ENCODE measurements around the gene KIAA1671. TPM values are rescaled to one million over a fixed set of nuclear protein-coding genes. Genes with fewer than 3 reads are reported as not detected.

Gene KIAA1671
- total and polyA plus RNA-seq, 2 of the 4 experiments (the other 2 are of a cell fraction), result 0.02 TPM; not detected in 1

GRCh38 chr22:25090225-25090890, 137.8 kb downstream of the KIAA1671 start:
- POLR2A ChIA-PET (ENCODE audit: unreplicated experiment), result no interaction called here
- Histone ChIP-seq H3K27ac (ENCODE audit: insufficient read depth, low read length) (no peak overlapping the region), H3K14ac (replicated peaks; ENCODE audit: low read depth, low read length) (no peak overlapping the region), H2AK9ac (replicated peaks; ENCODE audit: low read depth, low read length, poor library complexity) (no peak overlapping the region), H3K18ac (ENCODE audit: low read depth, low read length) (no peak overlapping the region), H3K4me3 (ENCODE audit: insufficient read depth, low read depth, low read length) (no peak overlapping the region), H3K56ac (ENCODE audit: extremely low read depth, insufficient read depth, low read length) (no peak overlapping the region), H2AK5ac (ENCODE audit: low read depth, low read length) (no peak overlapping the region), H3K4me2 (ENCODE audit: low read depth, low read length) (no peak overlapping the region), H4K8ac (ENCODE audit: low read depth in 2 of 2, low read length in 2 of 2) (no peak overlapping the region), H2BK5ac (ENCODE audit: low read depth, low read length, poor library complexity, severe bottlenecking) (no peak overlapping the region), H4K20me1 (ENCODE audit: insufficient read depth, low read length) (no peaks in the 10 kb centered on the region), H3K27me3 (ENCODE audit: control insufficient read depth, insufficient read depth, low read length) (no peaks in the 10 kb centered on the region; the same call in 1 of the 2 replicates), H2AFZ (replicated peaks; ENCODE audit: low read length, poor library complexity) (no peak overlapping the region), H2BK15ac (ENCODE audit: low read depth, low read length) (no peak overlapping the region), H2BK120ac (ENCODE audit: low read depth, low read length) (no peak overlapping the region), H3K9me1 (ENCODE audit: insufficient read depth, low read length) (no peaks in the 10 kb centered on the region), H3K9me3 (ENCODE audit: control insufficient read depth, insufficient read depth, low read length) (no peaks in the 10 kb centered on the region), H3K4ac (ENCODE audit: low read depth, low read length) (no peak overlapping the region), H3K79me1 (ENCODE audit: low read depth in 1 of 2, low read length in 2 of 2) (no peaks in the 10 kb centered on the region), H3K9ac (ENCODE audit: low read depth, low read length) (no peak overlapping the region), H3K23ac (ENCODE audit: low read depth, low read length) (no peak overlapping the region), H3K4me1 (ENCODE audit: control insufficient read depth, insufficient read depth, low read length) (no peaks in the 10 kb centered on the region), H4K5ac (ENCODE audit: low read depth, low read length) (no peak overlapping the region), H2BK20ac (ENCODE audit: low read depth, low read length) (no peak overlapping the region), H3K36me3 (ENCODE audit: control insufficient read depth, insufficient read depth, low read length) (no peaks in the 10 kb centered on the region), H4K91ac (ENCODE audit: insufficient read depth, low read depth, low read length) (no peak overlapping the region)
- intact Hi-C loops (cut with micrococcal nuclease), result no loop called here
- ATAC-seq (ENCODE audit: low read depth) (no peak), DNase-seq (no peak)
- in situ Hi-C loops (cut with MboI; ENCODE audit: low sequenced_read_pairs), result no loop called here
- no TSS peak for BruUV-seq (replicated peaks)
- TF ChIP-seq USF2 (IDR thresholded peaks at IDR 0.05; ENCODE audit: low read depth, low read length) (no peak), FOS (IDR thresholded peaks at IDR 0.05; ENCODE audit: low read depth, low read length) (no peak), RCOR1 (IDR thresholded peaks at IDR 0.05; ENCODE audit: insufficient replicate concordance, low read length) (no peak), CTCF (conservative IDR thresholded peaks at IDR 0.05; ENCODE audit: low read depth, low read length) (no peak), ELK1 (IDR thresholded peaks at IDR 0.05; ENCODE audit: borderline replicate concordance, low read depth, low read length) (no peak)
- CTCF ChIA-PET, result no interaction called here
- dilution Hi-C loops (cut with HindIII; ENCODE audit: low sequenced_read_pairs, unreplicated experiment), result no loop called here
- 63% methylated on average over 3 of the region's 9 CpGs; no CpG with 5 or more reads in 1 of the 2 experiments for WGBS, 2 experiments (ENCODE audit: extremely low coverage in 2 of 2, insufficient read length in 1 of 2)
